KMS-11 (cell line): Measurements from ENCODE around the gene DENND4C.
"Not testable (repeated sequence)": the region's sequence is repeated elsewhere in the genome, so short reads cannot be mapped to it uniquely, and the experiment has no call there.

Experiments
- H2AFZ ChIP-seq: fragments of 200-600 bp; sonication (generic); 2 replicates; pipeline ENCODE4 v1.6.1; 2016; ENCODE audit warnings: antibody characterized with exemption, mixed run types, low read depth
- H3K27ac ChIP-seq: fragments of 200-600 bp; sonication (generic); 2 replicates; pipeline ENCODE4 v1.6.1; 2016; ENCODE audit warnings: mild to moderate bottlenecking, mixed run types
- H3K27me3 ChIP-seq: fragments of 200-600 bp; sonication (generic); 2 replicates; pipeline ENCODE4 v1.6.1; 2017; ENCODE audit warnings: mild to moderate bottlenecking, low read depth, mixed run types, moderate library complexity; ENCODE audit not compliant: insufficient read depth
- H3K36me3 ChIP-seq: fragments of 200-600 bp; sonication (generic); 2 replicates; pipeline ENCODE4 v1.6.1; 2017; ENCODE audit warnings: mild to moderate bottlenecking, mixed run types; ENCODE audit not compliant: insufficient read depth
- H3K4me1 ChIP-seq: fragments of 200-600 bp; sonication (generic); 2 replicates; pipeline ENCODE4 v1.6.1; 2016; ENCODE audit warnings: mild to moderate bottlenecking, low read depth, mixed run types; ENCODE audit not compliant: poor library complexity, severe bottlenecking
- H3K4me2 ChIP-seq: fragments of 200-600 bp; sonication (generic); 2 replicates; pipeline ENCODE4 v1.7.0; 2016; ENCODE audit warnings: mild to moderate bottlenecking, mixed run types
- H3K4me3 ChIP-seq: fragments of 200-600 bp; sonication (generic); IDR thresholded peaks from 2 replicates; pipeline ENCODE4 v1.6.1; 2017; ENCODE audit warnings: low read depth, low read length, mixed read lengths; ENCODE audit not compliant: insufficient read depth
- H3K79me2 ChIP-seq: fragments of 200-600 bp; sonication (generic); 2 replicates; pipeline ENCODE4 v1.6.1; 2016; ENCODE audit warnings: low read depth, mixed run types; ENCODE audit not compliant: insufficient read depth
- H3K9ac ChIP-seq: fragments of 200-600 bp; sonication (generic); 2 replicates; pipeline ENCODE4 v1.6.1; 2016; ENCODE audit warnings: mild to moderate bottlenecking, mixed run types
- H4K20me1 ChIP-seq: fragments of 200-600 bp; sonication (generic); 2 replicates; pipeline ENCODE4 v1.6.1; 2016; ENCODE audit warnings: mild to moderate bottlenecking, mixed run types; ENCODE audit not compliant: insufficient read depth
- CTCF ChIP-seq: fragments of 200-600 bp; sonication (generic); conservative IDR thresholded peaks from 2 replicates; pipeline ENCODE4 v1.6.1; 2017; ENCODE audit warnings: low read depth, mild to moderate bottlenecking, antibody characterized with exemption, low read length, moderate library complexity, mixed read lengths

DENND4C gene

GRCh38 chr9:19381656-19382055 is 151.2 kb downstream of the DENND4C start:
- Histone ChIP-seq H3K4me2 (no peak overlapping the region), H3K27me3 (no peaks in the 10 kb centered on the region), H3K27ac (no peak overlapping the region), H3K4me3 (no peak overlapping the region), H3K4me1 (peaks cover 23% of the 10 kb centered on the region), H3K9ac (no peak overlapping the region), H2AFZ (no peak overlapping the region), H4K20me1 (peaks cover 12% of the 10 kb centered on the region), H3K79me2 (peaks cover 34% of the 10 kb centered on the region), H3K36me3 (peaks cover 23% of the 10 kb centered on the region)
- TF ChIP-seq CTCF: no peak

GRCh38 chr9:19385212-19385611 is 154.7 kb downstream of the DENND4C start:
- not testable (repeated sequence) for H4K20me1 ChIP-seq, H3K4me1 ChIP-seq, H3K4me2 ChIP-seq, H2AFZ ChIP-seq, H3K27ac ChIP-seq, H3K27me3 ChIP-seq, H3K79me2 ChIP-seq, H3K9ac ChIP-seq, H3K4me3 ChIP-seq, H3K36me3 ChIP-seq

GRCh38 chr9:19385786-19386501 is 155.5 kb downstream of the DENND4C start:
- no peak overlapping the region for H2AFZ ChIP-seq
- TF ChIP-seq CTCF: no peak

GRCh38 chr9:19386502-19387044 is 156.1 kb downstream of the DENND4C start:
- Histone ChIP-seq H3K27me3 (no peaks in the 10 kb centered on the region), H3K4me1 (no peaks in the 10 kb centered on the region), H3K27ac (no peak overlapping the region), H2AFZ (no peak overlapping the region), H3K9ac (no peak overlapping the region), H3K79me2 (no peaks in the 10 kb centered on the region), H3K36me3 (no peaks in the 10 kb centered on the region), H3K4me2 (no peak overlapping the region), H4K20me1 (no peaks in the 10 kb centered on the region), H3K4me3 (no peak overlapping the region)
- TF ChIP-seq CTCF: no peak

More at GRCh38 chr9:19385786-19386501, 155.5 kb downstream of the DENND4C start:
- no peak overlapping the region for H3K4me3 ChIP-seq
- no peaks in the 10 kb centered on the region for H3K4me1 ChIP-seq
- H4K20me1 ChIP-seq: no peaks in the 10 kb centered on the region
- H3K36me3 ChIP-seq: no peaks in the 10 kb centered on the region
- H3K27ac ChIP-seq: no peak overlapping the region
- H3K27me3 ChIP-seq: no peaks in the 10 kb centered on the region
- no peaks in the 10 kb centered on the region for H3K79me2 ChIP-seq
- no peak overlapping the region for H3K4me2 ChIP-seq
- no peak overlapping the region for H3K9ac ChIP-seq

- Histone ChIP-seq H3K27ac (no peak overlapping the region), H3K4me1 (no peaks in the 10 kb centered on the region), H3K9ac (no peak overlapping the region), H3K36me3 (no peaks in the 10 kb centered on the region), H2AFZ (no peak overlapping the region), H3K27me3 (no peaks in the 10 kb centered on the region), H4K20me1 (no peaks in the 10 kb centered on the region), H3K4me2 (no peak overlapping the region), H3K79me2 (no peaks in the 10 kb centered on the region), H3K4me3 (no peak overlapping the region)
- TF ChIP-seq CTCF: no peak
Measured at GRCh38 chr9:19387317-19387716, 156.8 kb downstream of the DENND4C start.

DNA sequence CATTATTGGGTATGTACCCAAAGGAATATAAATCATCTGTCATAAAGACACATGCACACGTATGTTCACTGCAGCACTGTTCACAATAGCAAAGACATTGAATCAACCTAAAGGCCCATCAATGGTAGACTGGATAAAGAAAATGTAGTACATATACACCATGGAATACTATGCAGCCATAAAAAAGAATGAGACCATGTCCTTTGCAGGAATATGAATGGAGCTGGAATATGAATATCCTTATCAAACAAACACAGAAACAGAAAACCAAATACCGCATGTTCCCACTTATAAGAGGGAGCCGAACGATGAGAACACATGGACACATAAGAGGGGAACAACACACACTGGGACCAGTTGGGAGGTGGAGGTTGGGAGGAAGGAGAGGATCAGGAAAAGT is 159.0 kb downstream of the DENND4C start:
- H3K9ac ChIP-seq, H4K20me1 ChIP-seq, H2AFZ ChIP-seq, H3K27me3 ChIP-seq, H3K4me1 ChIP-seq, H3K27ac ChIP-seq, H3K36me3 ChIP-seq, H3K4me2 ChIP-seq, H3K79me2 ChIP-seq, H3K4me3 ChIP-seq: not testable (repeated sequence)
